SK-N-MC (cell line): Measurements from ENCODE around the gene PAX4.

Experiments used
- DNase-seq: peaks from one replicate; pipeline ENCODE4 v3.0.0-alpha.2; 2011; ENCODE audit warnings: low read depth, low spot score
- H3K27ac ChIP-seq: fragments of 200-600 bp; sonication (generic); 2 replicates; pipeline ENCODE4 v1.5.1; 2016; ENCODE audit warnings: mixed run types
- H3K36me3 ChIP-seq: fragments of 200-600 bp; sonication (generic); 2 replicates; pipeline ENCODE4 v1.6.1; 2017; ENCODE audit warnings: antibody characterized with exemption, low read length, mixed read lengths; ENCODE audit not compliant: insufficient read depth
- H3K4me3 ChIP-seq: fragments of 200-600 bp; sonication (generic); 2 replicates; pipeline ENCODE4 v1.5.1; 2016
- H3K9ac ChIP-seq: fragments of 200-600 bp; sonication (generic); 2 replicates; pipeline ENCODE4 v1.8.0; 2017; ENCODE audit warnings: mixed run types, mixed read lengths; ENCODE audit not compliant: insufficient read length
- H3K9me3 ChIP-seq: fragments of 200-600 bp; sonication (generic); 2 replicates; pipeline ENCODE4 v1.6.1; 2017; ENCODE audit warnings: low read depth, mild to moderate bottlenecking, antibody characterized with exemption, low read length, moderate library complexity, mixed read lengths
- EZH2 ChIP-seq: fragments of 200-600 bp; sonication (generic); IDR thresholded peaks from one replicate; pipeline ENCODE4 v1.6.1; 2017; ENCODE audit warnings: antibody characterized with exemption
- FOXP2 ChIP-seq: optimal IDR thresholded peaks from 2 replicates; pipeline ENCODE3; 2011; ENCODE audit warnings: mild to moderate bottlenecking, moderate library complexity; ENCODE audit not compliant: insufficient read depth; ENCODE audit errors: extremely low read length, control extremely low read depth
- POLR2AphosphoS5 ChIP-seq: IDR thresholded peaks from 2 replicates; pipeline ENCODE4 v1.6.1; 2012; ENCODE audit warnings: mild to moderate bottlenecking, low read depth, low read length, borderline replicate concordance

PAX4 gene

GRCh38 chr7:127638197-127638596, 20.3 kb upstream of the PAX4 start:
- no peak overlapping the region for H3K27ac ChIP-seq
- DNase-seq, result no peak
- no peaks in the 10 kb centered on the region for H3K36me3 ChIP-seq
- no peak overlapping the region for H3K4me3 ChIP-seq
- TF ChIP-seq POLR2AphosphoS5, result no peak
- no peak overlapping the region for H3K9ac ChIP-seq
- H3K9me3 ChIP-seq, result no peaks in the 10 kb centered on the region

GRCh38 chr7:127635659-127636285, 17.8 kb upstream of the PAX4 start:
- no peaks in the 10 kb centered on the region for H3K36me3 ChIP-seq
- no peak for DNase-seq
- no peak overlapping the region for H3K9ac ChIP-seq
- H3K4me3 ChIP-seq, result no peak overlapping the region
- TF ChIP-seq POLR2AphosphoS5 (no peak), EZH2 (no peak), FOXP2 (no peak)
- H3K9me3 ChIP-seq, result no peaks in the 10 kb centered on the region
- no peak overlapping the region for H3K27ac ChIP-seq

- TF ChIP-seq EZH2, result no peak
- no peak for TF ChIP-seq FOXP2
- no peak for TF ChIP-seq POLR2AphosphoS5
- Histone ChIP-seq H3K27ac (no peak overlapping the region), H3K9ac (no peak overlapping the region), H3K9me3 (no peaks in the 10 kb centered on the region), H3K4me3 (no peak overlapping the region), H3K36me3 (no peaks in the 10 kb centered on the region)
- DNase-seq, result no peak
These were observed 14.5 kb upstream of the PAX4 start for GRCh38 chr7:127632276-127632910.

GRCh38 chr7:127629268-127629854, 11.4 kb upstream of the PAX4 start:
- TF ChIP-seq EZH2 (no peak), FOXP2 (no peak), POLR2AphosphoS5 (no peak)
- H3K36me3 ChIP-seq, result no peaks in the 10 kb centered on the region
- no peak overlapping the region for H3K9ac ChIP-seq
- no peak for DNase-seq
- no peak overlapping the region for H3K27ac ChIP-seq
- H3K9me3 ChIP-seq, result no peaks in the 10 kb centered on the region
- H3K4me3 ChIP-seq, result no peak overlapping the region

GRCh38 chr7:127628445-127628844, 10.5 kb upstream of the PAX4 start:
- Histone ChIP-seq H3K4me3 (no peak overlapping the region), H3K27ac (no peak overlapping the region), H3K9ac (no peak overlapping the region), H3K36me3 (no peaks in the 10 kb centered on the region), H3K9me3 (no peaks in the 10 kb centered on the region)
- no peak for DNase-seq
- no peak for TF ChIP-seq FOXP2
- no peak for TF ChIP-seq EZH2
- no peak for TF ChIP-seq POLR2AphosphoS5

- H3K9ac ChIP-seq, result no peak overlapping the region
- no peaks in the 10 kb centered on the region for H3K36me3 ChIP-seq
- no peak overlapping the region for H3K4me3 ChIP-seq
- H3K9me3 ChIP-seq, result no peaks in the 10 kb centered on the region
- DNase-seq, result no peak
- H3K27ac ChIP-seq, result no peak overlapping the region
- TF ChIP-seq POLR2AphosphoS5 (no peak), FOXP2 (no peak), EZH2 (no peak)
These were observed 7.4 kb upstream of the PAX4 start for GRCh38 chr7:127625331-127625730.

- Histone ChIP-seq H3K36me3 (no peaks in the 10 kb centered on the region), H3K27ac (no peak overlapping the region), H3K9me3 (no peaks in the 10 kb centered on the region), H3K4me3 (no peak overlapping the region), H3K9ac (no peak overlapping the region)
- DNase-seq, result no peak
- no peak for TF ChIP-seq FOXP2
- no peak for TF ChIP-seq EZH2
- no peak for TF ChIP-seq POLR2AphosphoS5
These were observed 2.7 kb upstream of the PAX4 start for GRCh38 chr7:127620406-127621233.

GRCh38 chr7:127619681-127620405, 1.9 kb upstream of the PAX4 start:
- Histone ChIP-seq H3K9me3 (no peaks in the 10 kb centered on the region), H3K27ac (no peak overlapping the region), H3K9ac (no peak overlapping the region), H3K4me3 (no peak overlapping the region), H3K36me3 (no peaks in the 10 kb centered on the region)
- TF ChIP-seq FOXP2 (no peak), EZH2 (no peak), POLR2AphosphoS5 (no peak)
- DNase-seq, result no peak
